Fibroblast of lung (primary cell): ENCODE measurements around the gene PRC1.

ENCODE experiments used
- EZH2 ChIP-seq: IDR thresholded peaks from 2 replicates; pipeline ENCODE4 v1.5.1; 2012; ENCODE audit warnings: low read length, control low read depth, mild to moderate bottlenecking; ENCODE audit errors: missing control alignments
- TF ChIP-seq, protein P1 (sequence below), 2 donors: IDR thresholded peaks in 1 of 2; conservative IDR thresholded peaks in 1 of 2; 1 replicate in 1 of 2; 2 replicates in 1 of 2; pipeline ENCODE4 v1.5.1; 2011 to 2012; ENCODE audit warnings: low read length in 2 of 2, control low read depth in 1 of 2, inconsistent platforms in 1 of 2, low read depth in 1 of 2, mild to moderate bottlenecking in 1 of 2

DNA sequence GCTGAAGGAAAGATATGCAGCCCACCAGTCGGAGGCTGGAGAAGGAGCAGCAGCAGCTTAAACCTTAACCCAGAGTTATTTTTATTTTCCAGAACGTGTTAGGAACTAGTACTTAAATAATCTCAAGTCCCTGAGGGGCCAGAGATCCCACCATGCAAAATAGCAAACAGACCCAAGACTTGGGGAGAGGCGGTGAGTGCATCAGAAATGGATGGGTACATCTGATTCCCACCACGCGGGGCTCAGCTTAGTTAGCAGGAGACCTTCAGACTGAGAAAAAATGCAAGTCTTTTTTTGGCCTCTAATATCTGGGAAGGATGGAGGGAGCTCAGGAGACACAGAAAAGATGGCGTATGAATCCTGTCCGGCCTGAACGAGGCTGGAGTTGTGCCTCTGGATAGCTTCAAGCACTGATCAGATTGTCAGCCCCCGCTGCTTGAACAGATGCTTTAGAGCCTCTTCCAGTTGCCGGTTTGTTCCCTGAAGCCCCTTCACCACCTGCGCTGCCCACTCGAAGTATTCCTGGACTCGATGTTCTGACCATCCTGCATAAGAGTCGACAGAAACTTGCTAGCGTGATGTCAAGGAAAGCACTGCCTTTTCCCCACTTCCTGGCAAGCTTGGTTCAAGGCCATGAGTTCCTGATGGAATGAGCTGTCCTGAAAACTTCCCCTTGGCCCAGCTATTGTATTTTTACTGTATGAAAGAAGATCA is 63.3 kb downstream of the PRC1 start:
- TF ChIP-seq, protein P1, sequence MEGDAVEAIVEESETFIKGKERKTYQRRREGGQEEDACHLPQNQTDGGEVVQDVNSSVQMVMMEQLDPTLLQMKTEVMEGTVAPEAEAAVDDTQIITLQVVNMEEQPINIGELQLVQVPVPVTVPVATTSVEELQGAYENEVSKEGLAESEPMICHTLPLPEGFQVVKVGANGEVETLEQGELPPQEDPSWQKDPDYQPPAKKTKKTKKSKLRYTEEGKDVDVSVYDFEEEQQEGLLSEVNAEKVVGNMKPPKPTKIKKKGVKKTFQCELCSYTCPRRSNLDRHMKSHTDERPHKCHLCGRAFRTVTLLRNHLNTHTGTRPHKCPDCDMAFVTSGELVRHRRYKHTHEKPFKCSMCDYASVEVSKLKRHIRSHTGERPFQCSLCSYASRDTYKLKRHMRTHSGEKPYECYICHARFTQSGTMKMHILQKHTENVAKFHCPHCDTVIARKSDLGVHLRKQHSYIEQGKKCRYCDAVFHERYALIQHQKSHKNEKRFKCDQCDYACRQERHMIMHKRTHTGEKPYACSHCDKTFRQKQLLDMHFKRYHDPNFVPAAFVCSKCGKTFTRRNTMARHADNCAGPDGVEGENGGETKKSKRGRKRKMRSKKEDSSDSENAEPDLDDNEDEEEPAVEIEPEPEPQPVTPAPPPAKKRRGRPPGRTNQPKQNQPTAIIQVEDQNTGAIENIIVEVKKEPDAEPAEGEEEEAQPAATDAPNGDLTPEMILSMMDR (conservative IDR thresholded peaks at IDR 0.05 in 1 of 2, IDR thresholded peaks at IDR 0.05 in 1 of 2; ENCODE audit: low read depth in 1 of 2, low read length in 2 of 2) = no peak
- TF ChIP-seq EZH2 = no peak
